Fibroblast of lung (primary cell): ENCODE results near the gene BACE1.

Source experiments
- EZH2 ChIP-seq: IDR thresholded peaks from 2 replicates; pipeline ENCODE4 v1.5.1; 2012; ENCODE audit warnings: low read length, control low read depth, mild to moderate bottlenecking; ENCODE audit errors: missing control alignments
- TF ChIP-seq, protein P1 (sequence below), 2 donors: IDR thresholded peaks in 1 of 2; conservative IDR thresholded peaks in 1 of 2; 1 replicate in 1 of 2; 2 replicates in 1 of 2; pipeline ENCODE4 v1.5.1; 2011 to 2012; ENCODE audit warnings: low read length in 2 of 2, control low read depth in 1 of 2, inconsistent platforms in 1 of 2, low read depth in 1 of 2, mild to moderate bottlenecking in 1 of 2

DNA sequence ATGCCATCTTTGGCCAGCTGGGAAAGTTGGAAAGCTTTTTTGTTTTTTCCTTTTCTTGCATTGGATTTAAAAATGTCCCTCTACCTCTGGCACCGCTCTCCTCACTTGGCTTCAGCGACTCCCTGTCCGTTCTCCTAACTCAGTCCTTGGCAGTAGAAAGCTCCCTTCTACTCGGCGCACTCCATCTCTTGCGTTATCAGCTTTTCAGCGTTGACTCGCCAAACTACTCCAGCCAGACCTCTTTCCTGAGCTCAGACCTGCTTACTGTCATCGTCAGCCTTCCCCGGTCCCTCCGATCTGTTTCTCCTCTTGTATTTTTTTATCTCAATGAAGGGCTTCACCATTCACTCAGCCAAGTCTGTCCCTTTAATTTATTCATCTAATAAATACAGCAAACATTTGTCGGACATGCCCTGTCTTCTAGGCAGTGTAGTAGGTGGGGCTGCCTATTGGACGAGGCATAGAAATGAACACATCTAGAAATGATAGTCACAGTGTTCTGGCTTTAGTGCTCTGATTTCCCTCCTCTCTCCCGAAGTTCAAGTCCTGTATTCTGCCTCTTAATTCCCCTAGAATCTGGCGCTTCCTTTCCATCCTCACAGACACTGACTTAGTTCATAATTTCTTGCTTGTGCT is 12.4 kb upstream of the BACE1 start:
- TF ChIP-seq, protein P1, sequence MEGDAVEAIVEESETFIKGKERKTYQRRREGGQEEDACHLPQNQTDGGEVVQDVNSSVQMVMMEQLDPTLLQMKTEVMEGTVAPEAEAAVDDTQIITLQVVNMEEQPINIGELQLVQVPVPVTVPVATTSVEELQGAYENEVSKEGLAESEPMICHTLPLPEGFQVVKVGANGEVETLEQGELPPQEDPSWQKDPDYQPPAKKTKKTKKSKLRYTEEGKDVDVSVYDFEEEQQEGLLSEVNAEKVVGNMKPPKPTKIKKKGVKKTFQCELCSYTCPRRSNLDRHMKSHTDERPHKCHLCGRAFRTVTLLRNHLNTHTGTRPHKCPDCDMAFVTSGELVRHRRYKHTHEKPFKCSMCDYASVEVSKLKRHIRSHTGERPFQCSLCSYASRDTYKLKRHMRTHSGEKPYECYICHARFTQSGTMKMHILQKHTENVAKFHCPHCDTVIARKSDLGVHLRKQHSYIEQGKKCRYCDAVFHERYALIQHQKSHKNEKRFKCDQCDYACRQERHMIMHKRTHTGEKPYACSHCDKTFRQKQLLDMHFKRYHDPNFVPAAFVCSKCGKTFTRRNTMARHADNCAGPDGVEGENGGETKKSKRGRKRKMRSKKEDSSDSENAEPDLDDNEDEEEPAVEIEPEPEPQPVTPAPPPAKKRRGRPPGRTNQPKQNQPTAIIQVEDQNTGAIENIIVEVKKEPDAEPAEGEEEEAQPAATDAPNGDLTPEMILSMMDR (conservative IDR thresholded peaks at IDR 0.05 in 1 of 2, IDR thresholded peaks at IDR 0.05 in 1 of 2; ENCODE audit: low read depth in 1 of 2, low read length in 2 of 2) = no peak
- no peak for TF ChIP-seq EZH2
